IMR-90 (cell line): ENCODE results near the gene SPTLC2. TPM values are rescaled to one million over a fixed set of nuclear protein-coding genes. Genes with fewer than 3 reads are reported as not detected.
"Not testable (repeated sequence)": the region's sequence is repeated elsewhere in the genome, so short reads cannot be mapped to it uniquely, and the experiment has no call there.

Experiments used
- ATAC-seq: fragments of 200-7000 bp; cut with Tn5 transposase; 2 replicates; pipeline ENCODE4 v1.9.1; 2020; ENCODE audit warnings: low read depth, mild to moderate bottlenecking, moderate library complexity
- BruUV-seq: library from RNA; stranded (reverse); fragments of 400-500 nt; replicated peaks from 2 replicates; lab custom pipeline; 2021; lab: Mats Ljungman, UMichigan
- CTCF ChIA-PET: fragments of 300-600 bp; formaldehyde crosslinking; extraction: SDS; loops from one replicate; lab custom pipeline; 2021; ENCODE audit warnings: antibody characterized with exemption; lab: Yijun Ruan, JAX
- POLR2A ChIA-PET: fragments of 300-600 bp; sonication (Branson Sonifier 250); formaldehyde crosslinking; loops from one replicate; lab custom pipeline; 2022; ENCODE audit warnings: antibody characterized with exemption; ENCODE audit not compliant: unreplicated experiment; lab: Charles Lee
- DNase-seq: peaks from one replicate; pipeline ENCODE4 v3.0.0; 2013
- H2AFZ ChIP-seq: replicated peaks from 2 replicates; pipeline ENCODE3; 2013; ENCODE audit warnings: low read length, mild to moderate bottlenecking; ENCODE audit not compliant: poor library complexity
- H2AK5ac ChIP-seq: 2 replicates; pipeline ENCODE4 v1.6.1; 2013; ENCODE audit warnings: low read depth, low read length, inconsistent platforms
- H2AK9ac ChIP-seq: replicated peaks from 2 replicates; pipeline ENCODE3; 2013; ENCODE audit warnings: mild to moderate bottlenecking, low read depth, low read length, moderate library complexity; ENCODE audit not compliant: poor library complexity
- H2BK120ac ChIP-seq: 2 replicates; pipeline ENCODE4 v1.6.1; 2013; ENCODE audit warnings: low read depth, low read length, inconsistent platforms
- H2BK15ac ChIP-seq: 3 replicates; pipeline ENCODE4 v1.6.1; 2013; ENCODE audit warnings: low read depth, low read length, inconsistent platforms
- H2BK20ac ChIP-seq: 2 replicates; pipeline ENCODE4 v1.6.1; 2013; ENCODE audit warnings: low read depth, mild to moderate bottlenecking, inconsistent platforms, low read length, moderate library complexity
- H2BK5ac ChIP-seq: 2 replicates; pipeline ENCODE4 v1.6.1; 2013; ENCODE audit warnings: mild to moderate bottlenecking, low read depth, low read length, inconsistent platforms; ENCODE audit not compliant: poor library complexity, severe bottlenecking
- H3K14ac ChIP-seq: replicated peaks from 2 replicates; pipeline ENCODE4 v1.6.1; 2013; ENCODE audit warnings: low read depth, low read length, inconsistent platforms
- H3K18ac ChIP-seq: 2 replicates; pipeline ENCODE4 v1.6.1; 2013; ENCODE audit warnings: low read depth, low read length, control low read depth
- H3K23ac ChIP-seq: 2 replicates; pipeline ENCODE4 v1.6.1; 2013; ENCODE audit warnings: low read depth, low read length, inconsistent platforms
- H3K27ac ChIP-seq: 2 replicates; pipeline ENCODE4 v1.5.1; 2013; ENCODE audit warnings: mild to moderate bottlenecking, control low read depth, low read length; ENCODE audit not compliant: insufficient read depth
- H3K27me3 ChIP-seq: 2 replicates; pipeline ENCODE4 v1.6.1; 2013; ENCODE audit warnings: low read length; ENCODE audit not compliant: control insufficient read depth, insufficient read depth
- H3K36me3 ChIP-seq: 2 replicates; pipeline ENCODE4 v1.6.1; 2013; ENCODE audit warnings: low read length, mixed read lengths; ENCODE audit not compliant: control insufficient read depth, insufficient read depth
- H3K4ac ChIP-seq: 2 replicates; pipeline ENCODE4 v1.6.1; 2013; ENCODE audit warnings: low read depth, low read length, inconsistent platforms
- H3K4me1 ChIP-seq: 2 replicates; pipeline ENCODE4 v1.6.1; 2013; ENCODE audit warnings: low read length, mixed read lengths; ENCODE audit not compliant: control insufficient read depth, insufficient read depth
- H3K4me2 ChIP-seq: 2 replicates; pipeline ENCODE4 v1.6.1; 2013; ENCODE audit warnings: low read depth, mild to moderate bottlenecking, control low read depth, low read length, moderate library complexity
- H3K4me3 ChIP-seq: 2 replicates; pipeline ENCODE4 v1.5.1; 2013; ENCODE audit warnings: low read depth, mild to moderate bottlenecking, control low read depth, low read length, moderate library complexity; ENCODE audit not compliant: insufficient read depth
- H3K56ac ChIP-seq: 2 replicates; pipeline ENCODE4 v1.6.1; 2013; ENCODE audit warnings: low read length, inconsistent platforms; ENCODE audit not compliant: insufficient read depth; ENCODE audit errors: extremely low read depth
- H3K79me1 ChIP-seq, 2 experiments: 2 replicates each; pipeline ENCODE4 v1.6.1; 2013; ENCODE audit warnings: low read length in 2 of 2, inconsistent platforms in 1 of 2, low read depth in 1 of 2
- H3K9ac ChIP-seq: 2 replicates; pipeline ENCODE4 v1.6.1; 2013; ENCODE audit warnings: low read depth, low read length, control low read depth
- H3K9me1 ChIP-seq: 2 replicates; pipeline ENCODE4 v1.6.1; 2013; ENCODE audit warnings: low read length, inconsistent platforms; ENCODE audit not compliant: insufficient read depth
- H3K9me3 ChIP-seq: 2 replicates; pipeline ENCODE4 v1.6.1; 2013; ENCODE audit warnings: low read length; ENCODE audit not compliant: control insufficient read depth, insufficient read depth
- H4K20me1 ChIP-seq: 2 replicates; pipeline ENCODE4 v1.6.1; 2013; ENCODE audit warnings: low read length, inconsistent platforms; ENCODE audit not compliant: insufficient read depth
- H4K5ac ChIP-seq: 2 replicates; pipeline ENCODE4 v1.6.1; 2013; ENCODE audit warnings: mild to moderate bottlenecking, low read depth, low read length, control low read depth
- H4K8ac ChIP-seq, 2 experiments: 2 replicates each; pipeline ENCODE4 v1.6.1; 2013; ENCODE audit warnings: low read depth in 2 of 2, low read length in 2 of 2, control low read depth in 1 of 2, inconsistent platforms in 1 of 2
- H4K91ac ChIP-seq: 2 replicates; pipeline ENCODE4 v1.6.1; 2013; ENCODE audit warnings: low read depth, low read length, inconsistent platforms; ENCODE audit not compliant: insufficient read depth
- WGBS, 2 experiments: methylation state at CpG; one replicate each; pipeline versions ENCODE4 v1.1.5 to v1.1.7; 2013; ENCODE audit warnings: missing lambda C conversion rate in 2 of 2; ENCODE audit not compliant: insufficient read length in 1 of 2; ENCODE audit errors: extremely low coverage in 2 of 2; 5-methylcytosine and 5-hydroxymethylcytosine counted together
- dilution Hi-C: fragments of 300-500 bp; cut with HindIII; formaldehyde crosslinking; loops from one replicate; pipeline ENCODE4 v1.14.3; 2018; ENCODE audit warnings: low sequenced_read_pairs; ENCODE audit not compliant: unreplicated experiment
- in situ Hi-C: fragments of 300-500 bp; cut with MboI; formaldehyde crosslinking; loops from 3 replicates; pipeline ENCODE4 v1.14.3; 2019; ENCODE audit warnings: low sequenced_read_pairs, inconsistent platforms, mixed read lengths
- intact Hi-C: fragments of 100-400 bp; cut with micrococcal nuclease; formaldehyde crosslinking; loops from 2 replicates; pipeline ENCODE4 v1.10.0; 2022
- polyA plus RNA-seq, 3 experiments: library from polyadenylated mRNA; depleted of rRNA; stranded (reverse); fragments of >200 nt; gene quantifications; 2 replicates each; pipeline ENCODE4 v1.2.3, GENCODE V29; 2012; ENCODE audit warnings: low replicate concordance in 1 of 3
- total RNA-seq: library from RNA; depleted of rRNA; stranded (reverse); fragments of >200 nt; gene quantifications from 2 replicates; pipeline ENCODE4 v1.2.3, GENCODE V29; 2012

The SPTLC2 gene
- total and polyA plus RNA-seq, 2 of the 4 experiments (the other 2 are of a cell fraction) = 22.6 to 68.3 TPM

DNA sequence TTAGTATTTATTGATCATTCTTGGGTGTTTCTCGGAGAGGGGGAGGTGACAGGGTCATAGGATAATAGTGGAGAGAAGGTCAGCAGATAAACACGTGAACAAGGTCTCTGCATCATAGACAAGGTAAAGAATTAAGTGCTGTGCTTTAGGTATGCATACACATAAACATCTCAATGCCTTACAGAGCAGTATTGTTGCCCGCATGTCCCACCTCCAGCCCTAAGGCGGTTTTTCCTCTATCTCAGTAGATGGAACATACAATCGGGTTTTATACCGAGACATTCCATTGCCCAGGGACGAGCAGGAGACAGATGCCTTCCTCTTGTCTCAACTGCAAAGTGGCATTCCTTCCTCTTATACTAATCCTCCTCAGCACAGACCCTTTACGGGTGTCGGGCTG is 45.1 kb upstream of the SPTLC2 start:
- H3K9me3 ChIP-seq, BruUV-seq: not testable (repeated sequence)

More for the DNA sequence above, 45.1 kb upstream of the SPTLC2 start:
- H2AK5ac ChIP-seq, dilution Hi-C loops, H3K79me1 ChIP-seq, H2AFZ ChIP-seq, H3K23ac ChIP-seq, H3K56ac ChIP-seq, H3K27me3 ChIP-seq, DNase-seq, ATAC-seq, H3K18ac ChIP-seq, H3K9me1 ChIP-seq, H3K4me2 ChIP-seq, intact Hi-C loops, POLR2A ChIA-PET, H3K4ac ChIP-seq, H3K9ac ChIP-seq, CTCF ChIA-PET, H4K91ac ChIP-seq, H2BK120ac ChIP-seq, H3K27ac ChIP-seq, H3K36me3 ChIP-seq, H2AK9ac ChIP-seq, H2BK5ac ChIP-seq, H2BK20ac ChIP-seq, H3K14ac ChIP-seq, H2BK15ac ChIP-seq, H4K5ac ChIP-seq, in situ Hi-C loops, H3K4me1 ChIP-seq, H3K4me3 ChIP-seq, H4K20me1 ChIP-seq, H4K8ac ChIP-seq: not testable (repeated sequence)
- no CpG with 5 or more reads among the region's 9 CpGs for WGBS, 2 experiments
